ENCODE data around the gene JADE2. TPM values are rescaled to one million over a fixed set of nuclear protein-coding genes. Genes with fewer than 3 reads are reported as not detected.
"Not testable (repeated sequence)": the region's sequence is repeated elsewhere in the genome, so short reads cannot be mapped to it uniquely, and the experiment has no call there.

Gene JADE2
- polyA plus RNA-seq (ENCODE audit: insufficient read length in 4 of 4) = 10 to 100 TPM in 1 of 4 donors, 1 to 10 TPM in 3; 3.9 to 12.8 (median 9.2) TPM

- DNase-seq (ENCODE audit: low read depth in 4 of 4, low spot score in 3 of 4) = no peak
Observed at GRCh38 chr5:134524826-134525682, at the start of gene JADE2. Gene JADE2, plus strand, starts transcription at chr5:134525670. Its CDS starts 10,188 bp downstream, at chr5:134535858.

DNA sequence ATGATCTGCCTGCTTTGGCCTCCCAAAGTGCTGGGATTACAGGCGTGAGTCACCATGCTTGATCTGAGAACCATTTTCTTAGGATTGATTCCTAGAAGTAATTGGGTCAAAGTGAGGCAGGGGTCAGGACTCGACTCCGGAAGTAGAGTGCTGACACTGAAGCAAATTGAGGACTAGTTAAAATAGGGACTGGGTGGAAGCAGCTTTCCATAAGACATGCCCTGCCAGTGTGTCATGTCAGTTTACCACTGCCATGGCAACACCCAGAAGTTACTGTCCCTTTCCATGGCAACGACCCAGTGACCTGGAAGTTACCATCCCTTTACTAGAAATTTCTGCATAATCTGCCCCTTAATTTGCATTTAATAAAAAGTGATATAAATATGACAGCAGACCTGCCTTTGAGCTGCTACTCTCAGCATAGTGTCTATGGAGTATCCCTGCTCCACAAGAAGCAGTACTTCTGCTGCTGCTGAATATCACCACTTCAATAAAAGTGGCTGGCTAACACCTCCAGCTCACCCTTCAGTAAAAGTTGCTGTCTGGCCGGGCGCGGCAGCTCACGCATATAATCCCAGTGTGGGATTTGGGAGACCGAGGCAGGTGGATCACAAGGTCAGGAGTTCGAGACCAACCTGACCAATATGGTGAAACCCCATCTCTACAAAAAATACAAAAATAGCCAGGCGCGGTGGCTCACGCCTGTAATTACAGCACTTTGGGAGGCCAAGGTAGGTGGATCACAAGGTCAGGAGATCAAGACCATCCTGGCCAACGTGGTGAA lies 47.8 kb upstream of the JADE2 start:
- DNase-seq (ENCODE audit: low read depth in 4 of 4, low spot score in 3 of 4) = no peak

GRCh38 chr5:134479839-134480238 lies 45.6 kb upstream of the JADE2 start:
- DNase-seq (ENCODE audit: low read depth in 4 of 4, low spot score in 3 of 4) = no peak

DNA sequence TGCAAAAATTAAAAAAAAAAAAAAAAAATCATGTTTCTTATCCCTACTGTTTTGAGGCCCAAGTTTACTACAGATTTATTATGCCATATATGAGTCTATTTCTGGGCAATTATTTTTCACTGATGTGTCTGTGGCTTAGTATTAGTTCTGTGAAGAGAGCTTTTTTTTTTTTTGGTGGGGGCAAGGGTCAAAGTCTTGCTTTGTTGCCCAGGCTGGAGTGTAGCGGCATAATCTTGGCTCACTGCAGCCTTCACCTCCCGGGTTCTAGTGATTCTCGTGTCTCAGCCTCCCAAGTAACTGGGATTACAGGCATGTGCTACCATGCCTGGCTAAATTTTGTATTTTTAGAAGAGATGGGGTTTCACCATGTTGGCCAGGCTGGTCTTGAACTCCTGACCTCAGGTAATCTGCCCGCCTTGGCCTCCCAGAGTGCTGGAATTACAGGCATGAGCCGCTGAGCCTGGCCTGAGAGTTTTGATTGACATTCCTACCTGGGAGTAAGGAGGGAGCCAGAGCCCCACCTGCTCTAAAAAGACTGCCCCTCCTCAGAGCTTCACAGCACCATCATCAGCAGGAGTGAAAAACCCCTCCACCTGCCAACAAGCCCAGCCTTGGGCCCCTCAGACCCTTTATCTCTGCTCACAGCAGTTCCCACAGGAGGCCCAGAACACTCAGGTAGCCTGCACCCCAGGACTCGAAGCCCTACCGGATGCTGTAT lies 36.1 kb upstream of the JADE2 start:
- no peak for DNase-seq (ENCODE audit: low read depth in 4 of 4, low spot score in 3 of 4)

GRCh38 chr5:134490255-134490924 lies 35.1 kb upstream of the JADE2 start:
- no peak for DNase-seq (ENCODE audit: low read depth in 4 of 4, low spot score in 3 of 4)

- DNase-seq (ENCODE audit: low read depth in 4 of 4, low spot score in 3 of 4) = no peak
Observed at GRCh38 chr5:134490925-134491271, 34.6 kb upstream of the JADE2 start.

GRCh38 chr5:134491841-134492442 lies 33.5 kb upstream of the JADE2 start:
- no peak for DNase-seq (ENCODE audit: low read depth in 4 of 4, low spot score in 3 of 4)

GRCh38 chr5:134492568-134492967 lies 32.9 kb upstream of the JADE2 start:
- DNase-seq (ENCODE audit: low read depth in 4 of 4, low spot score in 3 of 4) = no peak

GRCh38 chr5:134493461-134494055 lies 31.9 kb upstream of the JADE2 start:
- DNase-seq (ENCODE audit: low read depth in 4 of 4, low spot score in 3 of 4) = no peak

GRCh38 chr5:134494780-134495179 lies 30.7 kb upstream of the JADE2 start:
- no peak for DNase-seq (ENCODE audit: low read depth in 4 of 4, low spot score in 3 of 4)

DNA sequence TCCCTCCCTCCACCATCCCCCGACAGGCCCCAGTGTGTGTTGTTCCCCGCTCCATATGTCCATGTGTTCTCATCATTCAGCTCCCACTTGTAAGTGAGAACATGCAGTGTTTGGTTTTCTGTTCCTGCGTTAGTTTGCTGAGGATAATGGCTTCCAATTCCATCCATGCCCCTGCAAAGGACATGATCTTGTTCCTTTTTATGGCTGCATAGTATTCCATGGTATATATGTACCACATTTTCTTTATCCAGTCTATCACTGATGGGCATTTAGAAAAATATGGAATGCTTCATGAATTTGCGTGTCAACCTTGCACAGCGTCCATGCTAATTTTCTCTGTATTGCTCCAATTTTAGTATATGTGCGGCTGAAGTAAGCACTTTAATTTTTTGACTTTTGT lies 25.6 kb upstream of the JADE2 start:
- DNase-seq (ENCODE audit: low read depth in 4 of 4, low spot score in 3 of 4) = not testable (repeated sequence)

DNA sequence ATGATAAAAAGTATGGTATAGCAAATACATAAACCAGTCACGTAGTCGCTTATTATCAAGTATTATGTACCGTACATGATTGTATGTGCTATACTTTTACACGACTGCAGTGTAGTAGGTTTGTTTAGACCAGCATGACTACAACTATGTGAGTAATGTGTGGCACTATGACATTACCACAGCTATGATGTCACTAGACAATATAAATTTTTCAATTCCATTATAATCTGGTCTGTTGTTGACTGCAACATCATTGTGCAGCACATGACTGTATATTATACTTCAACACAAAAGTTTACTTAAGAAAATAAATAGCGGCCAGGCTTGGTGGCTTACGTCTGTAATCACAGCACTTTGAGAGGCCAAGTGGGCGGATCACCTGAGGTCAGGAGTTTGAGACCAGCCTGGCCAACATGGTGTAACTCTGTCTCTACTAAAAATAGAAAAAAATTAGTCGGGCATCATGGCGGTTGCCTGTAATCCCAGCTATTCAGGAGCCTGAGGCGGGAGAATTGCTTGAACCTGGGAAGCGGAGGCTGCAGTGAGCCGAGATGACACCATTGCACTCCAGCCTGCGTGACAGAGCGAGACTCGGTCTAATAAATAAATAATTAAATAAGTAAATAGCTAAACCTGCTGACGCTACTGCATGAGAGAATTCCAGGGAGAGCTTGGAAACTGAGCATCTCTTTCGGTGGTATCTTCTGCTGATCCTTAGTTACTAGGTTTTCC lies 24.6 kb upstream of the JADE2 start:
- DNase-seq (ENCODE audit: low read depth in 4 of 4, low spot score in 3 of 4) = no peak

DNA sequence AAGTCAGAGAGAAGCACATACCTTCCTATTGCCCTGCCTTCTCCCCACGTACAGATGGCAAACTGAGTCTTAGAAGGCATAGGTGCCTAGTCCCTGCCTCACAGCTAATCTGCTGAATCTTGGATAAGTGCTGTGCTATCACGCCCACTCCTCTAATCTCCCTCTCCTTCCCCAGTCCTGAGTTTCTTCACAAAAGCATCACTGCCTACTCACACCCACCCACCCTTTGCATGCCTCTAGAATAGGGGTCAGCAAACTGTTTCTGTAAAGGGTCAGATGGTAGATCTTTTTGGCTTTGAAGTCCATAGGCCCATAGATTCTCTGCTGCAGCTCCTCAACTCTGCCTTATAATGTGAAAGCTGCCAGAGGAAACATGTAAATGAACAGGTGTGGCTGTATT lies 23.2 kb upstream of the JADE2 start:
- no peak for DNase-seq (ENCODE audit: low read depth in 4 of 4, low spot score in 3 of 4)

- no peak for DNase-seq (ENCODE audit: low read depth in 4 of 4, low spot score in 3 of 4)
Observed at GRCh38 chr5:134503088-134503936, 22.2 kb upstream of the JADE2 start.

GRCh38 chr5:134503937-134504437 lies 21.5 kb upstream of the JADE2 start:
- DNase-seq (ENCODE audit: low read depth in 4 of 4, low spot score in 3 of 4) = no peak

DNA sequence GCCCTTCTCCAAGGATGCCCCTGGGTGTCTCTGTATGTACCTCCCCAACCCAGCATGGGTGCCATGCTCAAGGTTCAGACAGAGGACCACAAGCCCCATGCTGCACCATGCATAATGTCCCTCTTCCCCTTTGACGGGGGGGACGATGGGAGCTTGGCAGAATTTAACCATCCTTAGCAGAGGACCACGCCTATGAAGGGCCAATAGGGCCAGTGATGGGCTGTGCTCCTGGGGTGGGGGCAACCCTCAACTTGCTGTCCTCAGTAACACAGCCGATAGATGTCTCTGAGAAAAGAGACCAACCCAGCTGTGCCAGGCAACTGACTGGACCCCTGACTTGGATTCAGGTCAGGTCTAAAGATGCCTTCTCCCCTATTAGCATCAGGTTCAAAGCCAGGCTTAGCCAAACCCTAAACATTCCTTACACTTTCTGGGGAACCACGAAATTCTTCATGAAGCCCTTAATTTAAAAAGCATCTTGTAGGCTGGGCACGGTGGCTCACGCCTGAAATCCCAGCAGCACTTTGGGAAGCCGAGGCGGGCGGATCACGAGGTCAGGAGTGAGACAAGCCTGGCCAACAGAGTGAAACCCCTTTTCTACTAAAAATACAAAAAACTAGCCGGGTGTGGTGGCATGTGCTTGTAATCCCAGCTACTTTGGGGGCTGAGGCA lies 20.7 kb upstream of the JADE2 start:
- no peak for DNase-seq (ENCODE audit: low read depth in 4 of 4, low spot score in 3 of 4)
